H1 (cell line): Measurements from ENCODE around the gene CCDC71. TPM values are rescaled to one million over a fixed set of nuclear protein-coding genes. Genes with fewer than 3 reads are reported as not detected.

Experiments used
- ASH2L ChIP-seq: fragments of 200-600, 300-600 bp; sonication (generic); IDR thresholded peaks from one replicate; pipeline ENCODE4 v1.7.1; 2017; ENCODE audit warnings: low read length
- BACH1 ChIP-seq: IDR thresholded peaks from 2 replicates; pipeline ENCODE4 v1.6.1; 2012; ENCODE audit warnings: low read length, improper control_type of control experiment
- BRCA1 ChIP-seq: IDR thresholded peaks from 2 replicates; pipeline ENCODE4 v1.6.1; 2012; ENCODE audit warnings: low read depth, low read length, improper control_type of control experiment
- CBX5 ChIP-seq: fragments of 300-800, 300-1000 bp; sonication (generic); IDR thresholded peaks from 2 replicates; pipeline ENCODE4 v1.7.1; 2016; ENCODE audit warnings: antibody characterized with exemption, low read length, low read depth
- CBX8 ChIP-seq: fragments of 300-800, 300-1000 bp; sonication (generic); IDR thresholded peaks from 2 replicates; pipeline ENCODE4 v1.7.1; 2016; ENCODE audit warnings: low read depth, low read length, borderline replicate concordance
- CHD1 ChIP-seq: IDR thresholded peaks from 2 replicates; pipeline ENCODE4 v1.6.1; 2012; ENCODE audit warnings: low read depth, low read length, improper control_type of control experiment
- CHD2 ChIP-seq: IDR thresholded peaks from 2 replicates; pipeline ENCODE4 v1.6.1; 2012; ENCODE audit warnings: low read length, improper control_type of control experiment
- CTBP2 ChIP-seq: IDR thresholded peaks from 2 replicates; pipeline ENCODE4 v1.7.0; 2011; ENCODE audit warnings: borderline replicate concordance, mild to moderate bottlenecking, moderate library complexity, mixed read lengths, low read length; ENCODE audit not compliant: insufficient read depth, insufficient read length
- EGR1 ChIP-seq: IDR thresholded peaks from 2 replicates; pipeline ENCODE4 v1.6.1; 2011; ENCODE audit warnings: low read depth, low read length, borderline replicate concordance
- HDAC2 ChIP-seq, 2 experiments: fragments of 300-600 bp in 1 of 2; sonication (generic) in 1 of 2; IDR thresholded peaks; 2 replicates each; pipeline ENCODE4 v1.6.1; 2011 to 2012; ENCODE audit warnings: low read depth in 2 of 2, low read length in 2 of 2, mild to moderate bottlenecking in 2 of 2, moderate library complexity in 2 of 2, borderline replicate concordance in 1 of 2, inconsistent platforms in 1 of 2
- HDAC6 ChIP-seq: IDR thresholded peaks from one replicate; pipeline ENCODE4 v1.7.1; 2012; ENCODE audit warnings: low read depth, mild to moderate bottlenecking, inconsistent platforms, low read length, moderate library complexity
- JUND ChIP-seq: IDR thresholded peaks from 2 replicates; pipeline ENCODE4 v1.6.1; 2011; ENCODE audit warnings: mild to moderate bottlenecking, improper control_type of control experiment, low read length
- KDM1A ChIP-seq: fragments of 200-600, 300-600 bp; sonication (generic); IDR thresholded peaks from 2 replicates; pipeline ENCODE4 v1.7.1; 2016; ENCODE audit warnings: mild to moderate bottlenecking, low read length, borderline replicate concordance
- KDM5A ChIP-seq: fragments of 200-600 bp; IDR thresholded peaks from 2 replicates; pipeline ENCODE4 v1.7.1; 2012; ENCODE audit warnings: mild to moderate bottlenecking, low read length, inconsistent platforms, mixed read lengths
- MAFK ChIP-seq: IDR thresholded peaks from 2 replicates; pipeline ENCODE4 v1.6.1; 2012; ENCODE audit warnings: low read depth, mild to moderate bottlenecking, improper control_type of control experiment, low read length
- MAX ChIP-seq: IDR thresholded peaks from 2 replicates; pipeline ENCODE4 v1.6.1; 2012; ENCODE audit warnings: inconsistent platforms
- NANOG ChIP-seq: IDR thresholded peaks from 2 replicates; pipeline ENCODE4 v1.6.1; 2011; ENCODE audit warnings: low read length, low read depth, mild to moderate bottlenecking, inconsistent platforms; ENCODE audit not compliant: insufficient read depth, poor library complexity, severe bottlenecking
- NRF1 ChIP-seq: IDR thresholded peaks from 2 replicates; pipeline ENCODE4 v1.6.1; 2011; ENCODE audit warnings: mild to moderate bottlenecking, low read depth, low read length, improper control_type of control experiment
- POLR2A ChIP-seq, 2 experiments: IDR thresholded peaks; 1 replicate in 1 of 2; 2 replicates in 1 of 2; pipeline ENCODE4 v1.6.1; 2011; ENCODE audit warnings: low read depth in 2 of 2, low read length in 2 of 2, mild to moderate bottlenecking in 2 of 2; ENCODE audit errors: control extremely low read depth in 1 of 2
- POU5F1 ChIP-seq: IDR thresholded peaks from 2 replicates; pipeline ENCODE4 v1.6.1; 2011; ENCODE audit warnings: low read depth, mild to moderate bottlenecking, low read length, moderate library complexity
- RNF2 ChIP-seq: fragments of 200-900, 300-1000 bp; sonication (generic); IDR thresholded peaks from 2 replicates; pipeline ENCODE4 v1.7.1; 2016; ENCODE audit warnings: borderline replicate concordance, low read depth, mild to moderate bottlenecking, antibody characterized with exemption, low read length; ENCODE audit not compliant: poor library complexity, severe bottlenecking; ENCODE audit errors: missing control alignments
- SP2 ChIP-seq: IDR thresholded peaks from 2 replicates; pipeline ENCODE4 v1.6.1; 2012; ENCODE audit warnings: mild to moderate bottlenecking, low read length, inconsistent platforms
- SUZ12 ChIP-seq: fragments of 200-600 bp; sonication (generic); IDR thresholded peaks from 2 replicates; pipeline ENCODE4 v1.6.1; 2012; ENCODE audit warnings: mild to moderate bottlenecking, inconsistent platforms, low read length, moderate library complexity, mixed read lengths
- TAF1 ChIP-seq: IDR thresholded peaks from 2 replicates; pipeline ENCODE4 v1.6.1; 2011; ENCODE audit warnings: mild to moderate bottlenecking, low read depth, low read length
- YY1 ChIP-seq: IDR thresholded peaks from 2 replicates; pipeline ENCODE4 v1.6.1; 2011; ENCODE audit warnings: low read depth, mild to moderate bottlenecking, low read length
- ZNF274 ChIP-seq: IDR thresholded peaks from 2 replicates; pipeline ENCODE4 v1.7.0; 2012; ENCODE audit warnings: low read length, borderline replicate concordance; ENCODE audit errors: extremely low read depth
- polyA plus RNA-seq, 7 experiments: library from polyadenylated mRNA; depleted of rRNA in 3 of 7; stranded (reverse) in 5 of 7; unstranded in 2 of 7; fragments of >200 nt in 5 of 7; fragments of 200-250 nt in 2 of 7; gene quantifications; 1 replicate in 5 of 7; 2 replicates in 1 of 7; 4 replicates in 1 of 7; pipeline versions ENCODE4 v1.2.1 to v1.2.3, GENCODE V29; 2011 to 2013; ENCODE audit warnings: missing spikeins in 2 of 7, mixed read lengths in 2 of 7
- total RNA-seq: library from RNA; stranded (reverse); fragmentation: NEBNext Ultra II Directional; extraction: Animal tissue kit (Norgen Biotek cat#: 25700); gene quantifications from 2 replicates; pipeline ENCODE4 v1.2.1, GENCODE V29; 2021

Gene CCDC71
- total and polyA plus RNA-seq, 2 of the 8 experiments (the other 6 are each of a cell fraction or from before 2014, with no cell fraction given): 26.7 to 57.4 TPM

DNA sequence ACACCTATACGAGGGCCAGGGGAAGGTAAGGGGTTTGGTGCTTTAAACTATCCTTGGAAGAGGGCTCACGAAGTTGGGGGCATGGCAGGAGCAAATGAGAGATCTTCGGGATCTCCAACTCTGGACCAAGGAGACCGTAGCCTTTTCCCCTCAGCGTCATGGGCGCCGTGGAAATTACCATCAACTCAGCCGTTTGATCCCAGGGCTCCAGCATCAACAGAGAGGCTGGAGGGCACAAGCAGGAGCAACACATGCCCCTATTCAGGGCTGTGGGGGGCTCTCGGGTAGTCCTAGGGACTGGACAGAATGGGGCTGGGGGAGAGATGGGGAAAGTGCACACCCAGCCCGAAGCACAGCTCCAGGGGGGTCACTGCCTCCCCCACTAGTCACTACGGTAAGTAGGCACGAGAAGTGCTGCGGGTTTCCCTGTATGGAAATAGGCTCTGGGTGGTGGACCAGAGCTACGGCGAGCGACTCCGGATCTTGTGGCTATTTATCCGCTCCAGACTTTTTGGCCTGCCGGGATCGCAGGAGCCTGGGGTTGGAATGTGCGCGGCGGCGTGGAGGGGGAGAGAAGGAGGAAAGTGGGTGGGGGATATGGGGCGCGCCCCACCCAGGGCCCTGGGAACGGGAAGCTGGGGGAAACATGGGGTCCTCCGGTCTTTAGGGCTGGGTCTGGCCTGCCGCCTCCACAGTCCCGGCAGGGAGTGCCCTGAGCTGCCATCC, 32.7 kb downstream of the CCDC71 start (continued):
- no peak for TF ChIP-seq SP2
- no peak for TF ChIP-seq CHD2
- TF ChIP-seq RNF2: no peak
- no peak for TF ChIP-seq KDM5A
- no peak for TF ChIP-seq CBX5
- TF ChIP-seq POLR2A (IDR thresholded peaks at IDR 0.05; ENCODE audit: control extremely low read depth in 1 of 2, low read depth in 2 of 2, low read length in 2 of 2): no peak; a peak in 1 of 3 replicates
- TF ChIP-seq NRF1: no peak
- TF ChIP-seq BACH1: no peak
- no peak for TF ChIP-seq POU5F1
- no peak for TF ChIP-seq ASH2L
- 0 out of 2 replicates have a peak, but pooled peaks have one; percentile 34 for TF ChIP-seq EGR1
- no peak for TF ChIP-seq BRCA1
- no peak for TF ChIP-seq MAX
- TF ChIP-seq YY1: peak; percentile 70
- TF ChIP-seq MAFK: no peak
- TF ChIP-seq HDAC2 (IDR thresholded peaks at IDR 0.05; ENCODE audit: borderline replicate concordance in 1 of 2, low read depth in 2 of 2, low read length in 2 of 2): no peak
- TF ChIP-seq CTBP2: no peak
- no peak for TF ChIP-seq SUZ12
- no peak for TF ChIP-seq ZNF274
- TF ChIP-seq CHD1: no peak
- no peak for TF ChIP-seq JUND
- no peak for TF ChIP-seq KDM1A
- TF ChIP-seq CBX8: no peak
- no peak for TF ChIP-seq TAF1
- TF ChIP-seq NANOG: peak; percentile 24
- no peak for TF ChIP-seq HDAC6
